Endodermal cell (in vitro differentiated cells): ENCODE results near the gene ICA1L. TPM values are rescaled to one million over a fixed set of nuclear protein-coding genes. Genes with fewer than 3 reads are reported as not detected.

Experiments used
- DNase-seq: peaks from one replicate; pipeline ENCODE4 v3.0.0-alpha.2; 2017
- H3K27ac ChIP-seq: 2 replicates; pipeline ENCODE4 v1.5.1; 2013; ENCODE audit warnings: mild to moderate bottlenecking, low read depth, low read length, moderate library complexity
- H3K27me3 ChIP-seq: 2 replicates; pipeline ENCODE4 v1.6.1; 2013; ENCODE audit warnings: mild to moderate bottlenecking, low read length, moderate library complexity; ENCODE audit not compliant: insufficient read depth, control insufficient read depth, poor library complexity, severe bottlenecking
- H3K36me3 ChIP-seq: 2 replicates; pipeline ENCODE4 v1.7.0; 2013; ENCODE audit warnings: mild to moderate bottlenecking, low read length, moderate library complexity; ENCODE audit not compliant: control insufficient read depth, insufficient read depth
- H3K4me1 ChIP-seq: one replicate; pipeline ENCODE4 v1.7.0; 2013; ENCODE audit warnings: low read length; ENCODE audit not compliant: control insufficient read depth, insufficient read depth
- H3K4me3 ChIP-seq: 2 replicates; pipeline ENCODE4 v1.5.1; 2013; ENCODE audit warnings: mild to moderate bottlenecking, low read length, moderate library complexity
- H3K9ac ChIP-seq: 2 replicates; pipeline ENCODE4 v1.6.1; 2013; ENCODE audit warnings: mild to moderate bottlenecking, low read length, moderate library complexity; ENCODE audit not compliant: poor library complexity, severe bottlenecking; ENCODE audit errors: extremely low read depth
- H3K9me3 ChIP-seq: 2 replicates; pipeline ENCODE4 v1.6.1; 2013; ENCODE audit warnings: mild to moderate bottlenecking, low read length, moderate library complexity; ENCODE audit not compliant: control insufficient read depth
- H3K27ac Mint-ChIP-seq: 2 replicates; pipeline ENCODE4 v1.8.0; 2020; ENCODE audit warnings: mixed read lengths
- H3K27me3 Mint-ChIP-seq: 2 replicates; pipeline ENCODE4 v1.8.0; 2021; ENCODE audit warnings: mild to moderate bottlenecking, mixed read lengths; ENCODE audit not compliant: insufficient read depth
- H3K36me3 Mint-ChIP-seq: 2 replicates; pipeline ENCODE4 v1.8.0; 2020; ENCODE audit warnings: low read depth, mixed read lengths
- H3K4me1 Mint-ChIP-seq: 2 replicates; pipeline ENCODE4 v1.8.0; 2020; ENCODE audit warnings: mixed read lengths
- H3K4me3 Mint-ChIP-seq: 2 replicates; pipeline ENCODE4 v1.8.0; 2020; ENCODE audit warnings: mild to moderate bottlenecking, moderate library complexity, mixed read lengths
- H3K9me3 Mint-ChIP-seq: 2 replicates; pipeline ENCODE4 v1.8.0; 2020; ENCODE audit warnings: mild to moderate bottlenecking, mixed read lengths
- CTCF ChIP-seq: fragments of 200-600 bp; sonication (generic); conservative IDR thresholded peaks from 2 replicates; pipeline ENCODE4 v1.5.0; 2021; ENCODE audit warnings: antibody characterized with exemption, mild to moderate bottlenecking
- WGBS, 2 experiments: methylation state at CpG; one replicate each; pipeline versions ENCODE4 v1.1.5 to v1.1.7; 2013; ENCODE audit warnings: missing lambda C conversion rate in 2 of 2, mixed read lengths in 1 of 2; ENCODE audit not compliant: insufficient coverage in 1 of 2, insufficient read length in 1 of 2; 5-methylcytosine and 5-hydroxymethylcytosine counted together
- total RNA-seq, 2 donors: library from RNA; stranded (reverse); fragmentation: NEBNext Ultra II Directional in 1 of 2; extraction: Animal tissue kit (Norgen Biotek cat#: 25700) in 1 of 2; gene quantifications; 2 replicates in 1 of 2; 3 replicates in 1 of 2; pipeline ENCODE4 v1.2.1, GENCODE V29; 2021

The ICA1L gene
- total RNA-seq, 2 donors from 2014 or later = 8.2 to 12.2 TPM

GRCh38 chr2:202847693-202848524 is 23.7 kb downstream of the ICA1L start:
- no peak overlapping the region for H3K9ac ChIP-seq
- H3K36me3 ChIP-seq = no peaks in the 10 kb centered on the region
- H3K27me3 Mint-ChIP-seq = no peaks in the 10 kb centered on the region
- H3K4me3 ChIP-seq = no peak overlapping the region
- no peaks in the 10 kb centered on the region for H3K4me1 ChIP-seq
- DNase-seq = no peak
- H3K4me1 Mint-ChIP-seq = no peaks in the 10 kb centered on the region
- no peak overlapping the region for H3K27ac ChIP-seq
- no peak overlapping the region for H3K4me3 Mint-ChIP-seq
- H3K27ac Mint-ChIP-seq = no peak overlapping the region
- H3K36me3 Mint-ChIP-seq = no peaks in the 10 kb centered on the region
- peaks cover 3% of the 10 kb centered on the region for H3K9me3 Mint-ChIP-seq
- peaks cover 6% of the 10 kb centered on the region for H3K9me3 ChIP-seq
- no peak for TF ChIP-seq CTCF
- H3K27me3 ChIP-seq = no peaks in the 10 kb centered on the region
- WGBS, 2 experiments = 88 to 97% methylated on average over 6 to 9 of the region's 9 CpGs

GRCh38 chr2:202844656-202845055 is 26.9 kb downstream of the ICA1L start:
- peaks cover under 1% of the 10 kb centered on the region for H3K4me1 Mint-ChIP-seq
- Histone ChIP-seq H3K4me3 (no peak overlapping the region), H3K9ac (no peak overlapping the region), H3K4me1 (no peaks in the 10 kb centered on the region), H3K27ac (no peak overlapping the region), H3K36me3 (no peaks in the 10 kb centered on the region), H3K27me3 (no peaks in the 10 kb centered on the region), H3K9me3 (peaks cover 6% of the 10 kb centered on the region)
- TF ChIP-seq CTCF = no peak
- peaks cover 3% of the 10 kb centered on the region for H3K9me3 Mint-ChIP-seq
- WGBS, 2 experiments = 91 to 94% methylated on average over 2 of the region's 2 CpGs
- H3K4me3 Mint-ChIP-seq = no peak overlapping the region
- no peak for DNase-seq
- H3K27ac Mint-ChIP-seq = no peak overlapping the region
- H3K27me3 Mint-ChIP-seq = no peaks in the 10 kb centered on the region
- no peaks in the 10 kb centered on the region for H3K36me3 Mint-ChIP-seq

GRCh38 chr2:202842690-202843089 is 28.9 kb downstream of the ICA1L start:
- Mint-ChIP-seq H3K9me3 (peaks cover 3% of the 10 kb centered on the region), H3K4me1 (peaks cover 2% of the 10 kb centered on the region), H3K36me3 (no peaks in the 10 kb centered on the region), H3K4me3 (no peak overlapping the region), H3K27ac (no peak overlapping the region), H3K27me3 (no peaks in the 10 kb centered on the region)
- no peak overlapping the region for H3K27ac ChIP-seq
- no peak for DNase-seq
- H3K4me3 ChIP-seq = no peak overlapping the region
- TF ChIP-seq CTCF = no peak
- H3K9ac ChIP-seq = no peak overlapping the region
- no peaks in the 10 kb centered on the region for H3K4me1 ChIP-seq
- H3K9me3 ChIP-seq = peaks cover 6% of the 10 kb centered on the region
- no peaks in the 10 kb centered on the region for H3K36me3 ChIP-seq
- H3K27me3 ChIP-seq = no peaks in the 10 kb centered on the region
